Astrocyte (in vitro differentiated cells and primary cell): ENCODE data around the gene PKP1. TPM values are rescaled to one million over a fixed set of nuclear protein-coding genes. Genes with fewer than 3 reads are reported as not detected.

Experiments
- DNase-seq: peaks from one replicate; pipeline ENCODE4 v3.0.0-alpha.2; 2010; ENCODE audit warnings: low read depth
- FAIRE-seq: peaks from 2 replicates; lab custom pipeline; 2011; peaks lifted over from hg19 to GRCh38; lab: Jason Lieb, UNC
- H2AFZ ChIP-seq: 2 replicates; pipeline ENCODE4 v1.6.0; 2012; ENCODE audit warnings: low read depth, low read length, inconsistent platforms
- H3K27ac ChIP-seq: 2 replicates; pipeline ENCODE4 v1.5.1; 2011; ENCODE audit warnings: low read depth, low read length, inconsistent platforms
- H3K27me3 ChIP-seq: 2 replicates; pipeline ENCODE4 v1.6.0; 2011; ENCODE audit warnings: low read length, inconsistent platforms; ENCODE audit not compliant: insufficient read depth
- H3K36me3 ChIP-seq: 2 replicates; pipeline ENCODE4 v1.5.1; 2011; ENCODE audit warnings: low read length, inconsistent platforms; ENCODE audit not compliant: insufficient read depth
- H3K4me1 ChIP-seq: 2 replicates; pipeline ENCODE4 v1.5.1; 2011; ENCODE audit warnings: low read length, inconsistent platforms; ENCODE audit not compliant: insufficient read depth
- H3K4me2 ChIP-seq: 2 replicates; pipeline ENCODE4 v1.6.0; 2012; ENCODE audit warnings: low read length, inconsistent platforms
- H3K4me3 ChIP-seq: 2 replicates; pipeline ENCODE4 v1.5.1; 2011; ENCODE audit warnings: low read depth, mild to moderate bottlenecking, low read length, inconsistent platforms; ENCODE audit not compliant: insufficient read depth
- H3K79me2 ChIP-seq: 2 replicates; pipeline ENCODE4 v1.6.0; 2012; ENCODE audit warnings: mild to moderate bottlenecking, low read length, inconsistent platforms; ENCODE audit not compliant: insufficient read depth
- H3K9ac ChIP-seq: 2 replicates; pipeline ENCODE4 v1.6.0; 2012; ENCODE audit warnings: mild to moderate bottlenecking, low read length, inconsistent platforms
- H3K9me3 ChIP-seq: 2 replicates; pipeline ENCODE4 v1.5.1; 2012; ENCODE audit warnings: low read depth, mild to moderate bottlenecking, low read length, inconsistent platforms; ENCODE audit not compliant: insufficient read depth
- H4K20me1 ChIP-seq: 2 replicates; pipeline ENCODE4 v1.6.0; 2012; ENCODE audit warnings: low read length, inconsistent platforms; ENCODE audit not compliant: insufficient read depth
- H3K27ac Mint-ChIP-seq: one replicate; pipeline ENCODE4 v1.8.0; 2021; ENCODE audit warnings: mild to moderate bottlenecking, mixed read lengths; ENCODE audit not compliant: unreplicated experiment
- H3K27me3 Mint-ChIP-seq: one replicate; pipeline ENCODE4 v1.8.0; 2021; ENCODE audit warnings: low read depth, mixed read lengths; ENCODE audit not compliant: unreplicated experiment
- H3K36me3 Mint-ChIP-seq: one replicate; pipeline ENCODE4 v1.8.0; 2021; ENCODE audit warnings: low read depth, mixed read lengths; ENCODE audit not compliant: unreplicated experiment
- H3K4me1 Mint-ChIP-seq: one replicate; pipeline ENCODE4 v1.8.0; 2021; ENCODE audit warnings: low read depth, mixed read lengths; ENCODE audit not compliant: unreplicated experiment
- H3K4me3 Mint-ChIP-seq: one replicate; pipeline ENCODE4 v1.8.0; 2021; ENCODE audit warnings: mild to moderate bottlenecking, moderate library complexity, mixed read lengths; ENCODE audit not compliant: unreplicated experiment
- H3K9me3 Mint-ChIP-seq: one replicate; pipeline ENCODE4 v1.8.0; 2021; ENCODE audit warnings: mild to moderate bottlenecking, mixed read lengths; ENCODE audit not compliant: unreplicated experiment
- CTCF ChIP-seq: IDR thresholded peaks from 2 replicates; pipeline ENCODE4 v1.5.1; 2011; ENCODE audit warnings: low read depth, mild to moderate bottlenecking, inconsistent platforms, low read length, moderate library complexity; ENCODE audit not compliant: insufficient read depth
- EZH2 ChIP-seq: IDR thresholded peaks from 2 replicates; pipeline ENCODE4 v1.6.1; 2012; ENCODE audit warnings: mild to moderate bottlenecking, low read length, inconsistent platforms; ENCODE audit not compliant: insufficient read depth
- total RNA-seq: library from RNA; stranded (reverse); gene quantifications from 2 replicates; pipeline ENCODE4 v1.2.1, GENCODE V29; 2021

PKP1 gene
- total RNA-seq, 1 donor from 2014 or later, result 0.07 TPM

DNA sequence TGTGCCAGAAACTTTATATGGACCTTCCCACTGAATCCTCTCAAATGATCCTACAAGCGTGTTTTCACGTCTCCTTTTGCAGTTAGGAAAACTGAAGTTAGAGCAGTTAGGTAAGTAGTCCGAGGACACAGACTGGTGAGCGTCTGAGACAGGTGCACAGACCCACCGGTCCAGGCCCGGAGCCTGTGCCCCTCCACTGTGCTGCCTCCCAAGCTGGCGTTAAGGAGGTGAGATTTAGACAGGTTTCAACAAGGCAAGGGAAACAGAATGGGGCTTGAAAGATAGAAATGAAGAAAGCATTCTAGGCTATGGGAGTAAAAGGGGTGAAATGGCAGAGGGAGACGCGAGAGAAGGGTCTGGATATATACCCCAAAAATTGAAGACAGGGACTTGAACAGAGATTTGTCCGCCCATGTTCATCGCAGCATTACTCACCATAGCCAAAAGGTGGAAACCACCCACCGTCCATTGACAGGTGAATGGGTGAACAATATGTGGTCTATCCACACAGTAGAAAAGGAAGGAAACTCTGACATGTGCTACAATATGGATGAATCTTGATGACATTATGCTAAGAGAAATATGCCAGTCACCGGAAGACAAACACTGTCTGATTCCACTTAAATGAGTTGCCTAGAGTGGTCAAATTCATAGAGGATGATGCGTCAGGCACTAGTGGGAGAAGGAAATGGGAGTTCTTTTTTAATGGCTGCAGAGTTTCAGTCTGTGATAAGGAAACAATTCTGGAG lies 15.7 kb upstream of the PKP1 start:
- Mint-ChIP-seq H3K27me3 (peaks cover 19% of the 10 kb centered on the region), H3K4me1 (peaks cover 29% of the 10 kb centered on the region), H3K4me3 (no peak overlapping the region), H3K27ac (peak overlapping the region; percentile 83), H3K36me3 (no peaks in the 10 kb centered on the region), H3K9me3 (peaks cover 1% of the 10 kb centered on the region)
- DNase-seq (peak; percentile 65), FAIRE-seq (peak; percentile 78)
- Histone ChIP-seq H2AFZ (no peak overlapping the region), H3K9ac (peak overlapping the region; percentile 47), H3K36me3 (no peaks in the 10 kb centered on the region), H3K4me2 (peak overlapping the region; percentile 49), H4K20me1 (no peaks in the 10 kb centered on the region), H3K4me1 (peaks cover 36% of the 10 kb centered on the region), H3K27ac (peak overlapping the region; percentile 79), H3K4me3 (no peak overlapping the region), H3K9me3 (no peaks in the 10 kb centered on the region), H3K79me2 (no peaks in the 10 kb centered on the region), H3K27me3 (no peaks in the 10 kb centered on the region)
- TF ChIP-seq CTCF (no peak), EZH2 (no peak)

DNA sequence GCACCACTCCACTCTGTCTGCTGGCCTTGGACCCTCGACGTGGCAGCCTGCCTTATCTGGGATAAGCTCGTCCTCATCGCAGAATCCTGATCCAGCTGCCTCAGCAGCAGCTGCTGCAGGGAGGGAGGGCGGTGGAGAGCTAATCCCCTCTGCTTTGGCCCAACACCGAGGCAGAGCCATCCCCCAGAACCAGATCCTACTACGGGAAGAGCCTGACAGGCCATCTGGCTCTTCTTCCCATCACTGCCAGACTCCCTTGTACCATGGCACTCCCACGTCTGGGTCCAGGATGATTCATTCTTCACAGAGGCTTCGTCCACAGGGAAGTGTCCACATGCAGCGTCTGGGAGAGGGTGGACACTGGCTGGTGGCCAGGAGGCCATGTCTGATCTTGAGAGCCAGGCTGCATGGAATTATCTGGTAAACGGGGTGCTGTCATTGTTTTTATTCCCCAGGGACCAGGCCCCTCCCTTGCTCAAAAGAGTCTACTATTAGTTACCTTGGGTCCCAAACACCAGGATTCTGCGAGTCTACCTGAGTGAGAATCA lies 14.6 kb upstream of the PKP1 start:
- Mint-ChIP-seq H3K4me1 (peaks cover 32% of the 10 kb centered on the region), H3K4me3 (no peak overlapping the region), H3K36me3 (no peaks in the 10 kb centered on the region), H3K9me3 (peaks cover 2% of the 10 kb centered on the region), H3K27ac (peak overlapping the region; percentile 16), H3K27me3 (peaks cover 17% of the 10 kb centered on the region)
- Histone ChIP-seq H3K9me3 (no peaks in the 10 kb centered on the region), H3K9ac (peak overlapping the region; percentile 11), H3K4me2 (peak overlapping the region; percentile 49), H3K4me3 (no peak overlapping the region), H2AFZ (peak overlapping the region; percentile 41), H3K4me1 (peaks cover 36% of the 10 kb centered on the region), H4K20me1 (no peaks in the 10 kb centered on the region), H3K36me3 (no peaks in the 10 kb centered on the region), H3K27ac (peak overlapping the region; percentile 79), H3K27me3 (no peaks in the 10 kb centered on the region), H3K79me2 (no peaks in the 10 kb centered on the region)
- DNase-seq (peak; percentile 71), FAIRE-seq (no peak)
- TF ChIP-seq CTCF (no peak), EZH2 (no peak)

GRCh38 chr1:201269281-201269680 lies 14.0 kb upstream of the PKP1 start:
- Histone ChIP-seq H3K27ac (peak overlapping the region; percentile 79), H3K9me3 (no peaks in the 10 kb centered on the region), H3K27me3 (no peaks in the 10 kb centered on the region), H3K9ac (no peak overlapping the region), H3K4me3 (no peak overlapping the region), H3K4me2 (no peak overlapping the region), H3K79me2 (no peaks in the 10 kb centered on the region), H3K36me3 (no peaks in the 10 kb centered on the region), H2AFZ (no peak overlapping the region), H4K20me1 (no peaks in the 10 kb centered on the region), H3K4me1 (peaks cover 36% of the 10 kb centered on the region)
- peak overlapping the region; percentile 16 for H3K27ac Mint-ChIP-seq
- no peak for DNase-seq
- H3K36me3 Mint-ChIP-seq, result no peaks in the 10 kb centered on the region
- peaks cover 32% of the 10 kb centered on the region for H3K4me1 Mint-ChIP-seq
- no peak overlapping the region for H3K4me3 Mint-ChIP-seq
- no peak for FAIRE-seq
- TF ChIP-seq EZH2 (no peak), CTCF (no peak)
- H3K27me3 Mint-ChIP-seq, result peaks cover 13% of the 10 kb centered on the region
- peaks cover 2% of the 10 kb centered on the region for H3K9me3 Mint-ChIP-seq
